GM19467 (cell line): ENCODE data around the gene DCTN2.
"Not testable (repeated sequence)": the region's sequence is repeated elsewhere in the genome, so short reads cannot be mapped to it uniquely, and the experiment has no call there.

ENCODE experiments used
- ATAC-seq: cut with Tn5 transposase; IDR thresholded peaks from one replicate; pipeline ENCODE4 v1.9.1; 2021; ENCODE audit warnings: mild to moderate bottlenecking, moderate library complexity; ENCODE audit not compliant: unreplicated experiment

The DCTN2 gene

GRCh38 chr12:57495051-57495701 lies 51.8 kb downstream of the DCTN2 start:
- not testable (repeated sequence) for ATAC-seq

GRCh38 chr12:57491393-57492280 lies 55.4 kb downstream of the DCTN2 start:
- no peak for ATAC-seq

- no peak for ATAC-seq
These were observed 56.9 kb downstream of the DCTN2 start for GRCh38 chr12:57490126-57490525.

- no peak for ATAC-seq
These were observed 57.8 kb downstream of the DCTN2 start for GRCh38 chr12:57489157-57489641.

GRCh38 chr12:57488402-57489156 lies 58.4 kb downstream of the DCTN2 start:
- no peak for ATAC-seq

GRCh38 chr12:57487597-57488401 lies 59.2 kb downstream of the DCTN2 start, which contains the start of gene MARS1:
MARS1 (plus strand) TSS chr12:57488068; CDS start chr12:57488091, 23 bp downstream.
- peak; percentile 99 for ATAC-seq

GRCh38 chr12:57487055-57487596 lies 59.9 kb downstream of the DCTN2 start:
- ATAC-seq = no peak

- no peak for ATAC-seq
These were observed 61.3 kb downstream of the DCTN2 start for GRCh38 chr12:57485695-57486094.

GRCh38 chr12:57483466-57483865 lies 63.5 kb downstream of the DCTN2 start:
- no peak for ATAC-seq

GRCh38 chr12:57481671-57482070 lies 65.3 kb downstream of the DCTN2 start:
- no peak for ATAC-seq
